Neural cell (in vitro differentiated cells): ENCODE data around the gene KRTAP12-2.

Experiments
- MXI1 ChIP-seq: fragments of 450-650 bp; conservative IDR thresholded peaks from 2 replicates; pipeline ENCODE4 v1.6.1; 2014; ENCODE audit warnings: antibody characterized with exemption, mild to moderate bottlenecking; ENCODE audit not compliant: poor library complexity, severe bottlenecking
- RAD21 ChIP-seq: fragments of 450-650 bp; conservative IDR thresholded peaks from 2 replicates; pipeline ENCODE4 v1.6.1; 2014; ENCODE audit warnings: antibody characterized with exemption, mild to moderate bottlenecking, moderate library complexity
- SMC3 ChIP-seq: fragments of 450-650 bp; conservative IDR thresholded peaks from 2 replicates; pipeline ENCODE4 v1.6.1; 2014; ENCODE audit warnings: antibody characterized with exemption, mild to moderate bottlenecking, moderate library complexity; ENCODE audit not compliant: poor library complexity
- TAF1 ChIP-seq: IDR thresholded peaks from 2 replicates; pipeline ENCODE4 v1.6.1; 2012; ENCODE audit warnings: low read depth
- TF ChIP-seq, protein P1 (sequence below): fragments of 450-650 bp; IDR thresholded peaks from 2 replicates; pipeline ENCODE4 v1.5.1; 2014; ENCODE audit warnings: antibody characterized with exemption, mild to moderate bottlenecking, moderate library complexity; ENCODE audit not compliant: poor library complexity, severe bottlenecking
- TF ChIP-seq, protein P2 (sequence below): IDR thresholded peaks from 2 replicates; pipeline ENCODE4 v1.6.1; 2012; ENCODE audit warnings: borderline replicate concordance

DNA sequence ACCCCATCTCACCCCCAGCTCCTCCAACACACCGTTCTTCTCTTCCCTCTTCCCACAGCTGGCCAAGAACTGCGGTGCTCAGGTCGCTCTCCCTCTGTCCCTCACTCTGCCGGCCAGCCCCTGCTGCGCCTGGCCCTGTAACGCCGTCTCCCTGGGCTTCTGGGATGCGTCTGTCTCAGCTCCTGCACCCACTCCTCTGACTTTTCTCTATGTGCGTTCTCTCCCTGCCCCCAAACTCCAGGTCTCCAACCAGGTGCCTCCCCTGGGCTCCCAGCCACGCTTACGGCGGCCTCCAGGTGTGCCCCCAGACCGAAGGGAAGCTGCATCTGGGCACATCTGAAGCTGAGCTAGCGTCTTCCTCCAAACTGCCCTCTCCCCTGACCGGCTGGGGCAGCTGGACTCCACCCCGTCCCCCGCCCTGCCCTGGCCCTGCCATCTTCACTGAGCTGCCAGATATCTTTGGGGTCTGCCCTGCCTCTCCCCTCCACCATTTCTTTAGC, 32.8 kb upstream of the KRTAP12-2 start:
- TF ChIP-seq, protein P1, sequence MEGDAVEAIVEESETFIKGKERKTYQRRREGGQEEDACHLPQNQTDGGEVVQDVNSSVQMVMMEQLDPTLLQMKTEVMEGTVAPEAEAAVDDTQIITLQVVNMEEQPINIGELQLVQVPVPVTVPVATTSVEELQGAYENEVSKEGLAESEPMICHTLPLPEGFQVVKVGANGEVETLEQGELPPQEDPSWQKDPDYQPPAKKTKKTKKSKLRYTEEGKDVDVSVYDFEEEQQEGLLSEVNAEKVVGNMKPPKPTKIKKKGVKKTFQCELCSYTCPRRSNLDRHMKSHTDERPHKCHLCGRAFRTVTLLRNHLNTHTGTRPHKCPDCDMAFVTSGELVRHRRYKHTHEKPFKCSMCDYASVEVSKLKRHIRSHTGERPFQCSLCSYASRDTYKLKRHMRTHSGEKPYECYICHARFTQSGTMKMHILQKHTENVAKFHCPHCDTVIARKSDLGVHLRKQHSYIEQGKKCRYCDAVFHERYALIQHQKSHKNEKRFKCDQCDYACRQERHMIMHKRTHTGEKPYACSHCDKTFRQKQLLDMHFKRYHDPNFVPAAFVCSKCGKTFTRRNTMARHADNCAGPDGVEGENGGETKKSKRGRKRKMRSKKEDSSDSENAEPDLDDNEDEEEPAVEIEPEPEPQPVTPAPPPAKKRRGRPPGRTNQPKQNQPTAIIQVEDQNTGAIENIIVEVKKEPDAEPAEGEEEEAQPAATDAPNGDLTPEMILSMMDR: no peak
- no peak for TF ChIP-seq TAF1
- TF ChIP-seq, protein P2, sequence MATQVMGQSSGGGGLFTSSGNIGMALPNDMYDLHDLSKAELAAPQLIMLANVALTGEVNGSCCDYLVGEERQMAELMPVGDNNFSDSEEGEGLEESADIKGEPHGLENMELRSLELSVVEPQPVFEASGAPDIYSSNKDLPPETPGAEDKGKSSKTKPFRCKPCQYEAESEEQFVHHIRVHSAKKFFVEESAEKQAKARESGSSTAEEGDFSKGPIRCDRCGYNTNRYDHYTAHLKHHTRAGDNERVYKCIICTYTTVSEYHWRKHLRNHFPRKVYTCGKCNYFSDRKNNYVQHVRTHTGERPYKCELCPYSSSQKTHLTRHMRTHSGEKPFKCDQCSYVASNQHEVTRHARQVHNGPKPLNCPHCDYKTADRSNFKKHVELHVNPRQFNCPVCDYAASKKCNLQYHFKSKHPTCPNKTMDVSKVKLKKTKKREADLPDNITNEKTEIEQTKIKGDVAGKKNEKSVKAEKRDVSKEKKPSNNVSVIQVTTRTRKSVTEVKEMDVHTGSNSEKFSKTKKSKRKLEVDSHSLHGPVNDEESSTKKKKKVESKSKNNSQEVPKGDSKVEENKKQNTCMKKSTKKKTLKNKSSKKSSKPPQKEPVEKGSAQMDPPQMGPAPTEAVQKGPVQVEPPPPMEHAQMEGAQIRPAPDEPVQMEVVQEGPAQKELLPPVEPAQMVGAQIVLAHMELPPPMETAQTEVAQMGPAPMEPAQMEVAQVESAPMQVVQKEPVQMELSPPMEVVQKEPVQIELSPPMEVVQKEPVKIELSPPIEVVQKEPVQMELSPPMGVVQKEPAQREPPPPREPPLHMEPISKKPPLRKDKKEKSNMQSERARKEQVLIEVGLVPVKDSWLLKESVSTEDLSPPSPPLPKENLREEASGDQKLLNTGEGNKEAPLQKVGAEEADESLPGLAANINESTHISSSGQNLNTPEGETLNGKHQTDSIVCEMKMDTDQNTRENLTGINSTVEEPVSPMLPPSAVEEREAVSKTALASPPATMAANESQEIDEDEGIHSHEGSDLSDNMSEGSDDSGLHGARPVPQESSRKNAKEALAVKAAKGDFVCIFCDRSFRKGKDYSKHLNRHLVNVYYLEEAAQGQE: no peak
- TF ChIP-seq RAD21: no peak
- TF ChIP-seq MXI1: no peak
- TF ChIP-seq SMC3: no peak
